ENCODE results near the gene EML6.
A peak's percentile ranks its signal among the peaks of the same experiment; 100 is the strongest.
"Not testable (repeated sequence)": the region's sequence is repeated elsewhere in the genome, so short reads cannot be mapped to it uniquely, and the experiment has no call there.

The EML6 gene

GRCh38 chr2:54806975-54807374, 83.5 kb downstream of the EML6 start:
- no peak for DNase-seq

GRCh38 chr2:54808661-54809060, 85.2 kb downstream of the EML6 start:
- DNase-seq: no peak

GRCh38 chr2:54809819-54810218, 86.4 kb downstream of the EML6 start:
- DNase-seq: no peak

- no peak for DNase-seq
Measured at GRCh38 chr2:54810246-54810645, 86.8 kb downstream of the EML6 start.

- no peak for DNase-seq
Measured at GRCh38 chr2:54813584-54813983, 90.1 kb downstream of the EML6 start.

GRCh38 chr2:54814389-54815147, 91.1 kb downstream of the EML6 start:
- no peak for DNase-seq

GRCh38 chr2:54815148-54815539, 91.7 kb downstream of the EML6 start:
- DNase-seq: no peak

- DNase-seq: no peak
Measured at GRCh38 chr2:54818226-54818625, 94.8 kb downstream of the EML6 start.

GRCh38 chr2:54820558-54820957, 97.1 kb downstream of the EML6 start:
- no peak for DNase-seq

GRCh38 chr2:54824567-54824966, 101.1 kb downstream of the EML6 start:
- no peak for DNase-seq

- DNase-seq: no peak
Measured at GRCh38 chr2:54830546-54830945, 107.1 kb downstream of the EML6 start.

- no peak for DNase-seq
Measured at GRCh38 chr2:54831480-54831879, 108.0 kb downstream of the EML6 start.

- DNase-seq: no peak
Measured at GRCh38 chr2:54834721-54835120, 111.3 kb downstream of the EML6 start.

GRCh38 chr2:54836477-54836876, 113.0 kb downstream of the EML6 start:
- DNase-seq: no peak

GRCh38 chr2:54838585-54839035, 115.1 kb downstream of the EML6 start:
- DNase-seq: peak; percentile 61

- DNase-seq: no peak
Measured at GRCh38 chr2:54839461-54840255, 116.2 kb downstream of the EML6 start.

- no peak for DNase-seq
Measured at GRCh38 chr2:54840559-54841468, 117.4 kb downstream of the EML6 start.

GRCh38 chr2:54841500-54841899, 118.0 kb downstream of the EML6 start:
- not testable (repeated sequence) for DNase-seq

- no peak for DNase-seq
Measured at GRCh38 chr2:54845094-54845493, 121.6 kb downstream of the EML6 start.

GRCh38 chr2:54845514-54845913, 122.1 kb downstream of the EML6 start:
- DNase-seq: no peak

GRCh38 chr2:54850171-54851122, 127.0 kb downstream of the EML6 start:
- no peak for DNase-seq
